Mucosa of descending colon (tissue), 3 donors: ENCODE data around the gene TMTC1. TPM values are rescaled to one million over a fixed set of nuclear protein-coding genes. Genes with fewer than 3 reads are reported as not detected.

Experiments
- ATAC-seq: fragments of 200-7000 bp; cut with Tn5 transposase; one replicate; pipeline ENCODE4 v1.9.1; 2020; ENCODE audit warnings: mild to moderate bottlenecking, moderate library complexity
- DNase-seq, 3 donors: peaks; one replicate each; pipeline ENCODE4 v3.0.0-alpha.2; 2020
- H3K36me3 ChIP-seq: fragments of 200-600 bp; one replicate; pipeline ENCODE4 v1.8.0; 2021; ENCODE audit warnings: low read depth, mild to moderate bottlenecking
- H3K4me1 ChIP-seq: fragments of 200-600 bp; one replicate; pipeline ENCODE4 v1.8.0; 2021; ENCODE audit warnings: low read depth, mild to moderate bottlenecking
- H3K4me3 ChIP-seq: fragments of 200-600 bp; one replicate; pipeline ENCODE4 v1.8.0; 2021; ENCODE audit warnings: mild to moderate bottlenecking
- H3K9me3 ChIP-seq: fragments of 200-600 bp; one replicate; pipeline ENCODE4 v1.8.0; 2021; ENCODE audit warnings: mild to moderate bottlenecking
- CTCF ChIP-seq: fragments of 200-600 bp; IDR thresholded peaks from one replicate; pipeline ENCODE4 v1.8.0; 2022; ENCODE audit warnings: antibody characterized with exemption, mild to moderate bottlenecking
- intact Hi-C, 2 donors: fragments of 100-400 bp; cut with DNase I in 1 of 2; cut with micrococcal nuclease in 1 of 2; formaldehyde crosslinking; loops; one replicate each; pipeline versions ENCODE4 v1.11.0 to v1.11.1; 2022; cut with DNase I, micrococcal nuclease
- total RNA-seq, 3 donors: library from RNA; stranded (reverse); fragmentation: NEBNext Ultra II Directional in 2 of 3; extraction: Animal tissue kit (Norgen Biotek cat#: 25700) in 2 of 3; gene quantifications; one replicate each; pipeline versions ENCODE4 v1.2.1 to v1.2.4, GENCODE V29; 2021 to 2023
- donor health status: DM: no; HTN: no; CAD: no; lungs with moderate emphysema.
- donor health status: DM: no; HTN: no; CAD: no.
- donor health status: DM: no; HTN: yes; CAD: no.

TMTC1 gene
- total RNA-seq, 3 donors from 2014 or later, result 2.5 to 49.1 (median 10.5) TPM

- intact Hi-C loops, result no loop called here
- Histone ChIP-seq H3K4me3 (no peak overlapping the region), H3K9me3 (no peaks in the 10 kb centered on the region), H3K4me1 (no peaks in the 10 kb centered on the region), H3K36me3 (no peaks in the 10 kb centered on the region)
- DNase-seq (no peak), ATAC-seq (no peak)
- no peak for TF ChIP-seq CTCF
Observed at GRCh38 chr12:29771786-29772185, 12.0 kb downstream of the TMTC1 start.

GRCh38 chr12:29771165-29771564 lies 12.6 kb downstream of the TMTC1 start:
- ATAC-seq, result no peak
- intact Hi-C loops, result no loop called here
- Histone ChIP-seq H3K4me3 (no peak overlapping the region), H3K36me3 (no peaks in the 10 kb centered on the region), H3K4me1 (no peaks in the 10 kb centered on the region), H3K9me3 (no peaks in the 10 kb centered on the region)
- DNase-seq, result no peak
- no peak for TF ChIP-seq CTCF

GRCh38 chr12:29769162-29769858 lies 14.4 kb downstream of the TMTC1 start:
- ATAC-seq, result no peak
- DNase-seq, result peak in 1 of 3 donors; percentile 9
- H3K36me3 ChIP-seq, result no peaks in the 10 kb centered on the region
- H3K9me3 ChIP-seq, result no peaks in the 10 kb centered on the region
- intact Hi-C loops, result no loop called here
- no peaks in the 10 kb centered on the region for H3K4me1 ChIP-seq
- no peak overlapping the region for H3K4me3 ChIP-seq
- TF ChIP-seq CTCF, result no peak

GRCh38 chr12:29768372-29768771 lies 15.4 kb downstream of the TMTC1 start:
- H3K4me3 ChIP-seq, result no peak overlapping the region
- intact Hi-C loops, result no loop called here
- ATAC-seq, result no peak
- no peak for TF ChIP-seq CTCF
- no peaks in the 10 kb centered on the region for H3K4me1 ChIP-seq
- DNase-seq, result no peak
- H3K36me3 ChIP-seq, result no peaks in the 10 kb centered on the region
- no peaks in the 10 kb centered on the region for H3K9me3 ChIP-seq

GRCh38 chr12:29763301-29763683 lies 20.4 kb downstream of the TMTC1 start:
- no peaks in the 10 kb centered on the region for H3K9me3 ChIP-seq
- H3K36me3 ChIP-seq, result no peaks in the 10 kb centered on the region
- no peak overlapping the region for H3K4me3 ChIP-seq
- no peak for TF ChIP-seq CTCF
- intact Hi-C loops, result no loop called here
- ATAC-seq, result no peak
- H3K4me1 ChIP-seq, result no peaks in the 10 kb centered on the region
- no peak for DNase-seq
